DOHH2 (cell line): ENCODE results near the gene AIG1.

ENCODE experiments used
- H3F3A ChIP-seq: fragments of 200-600 bp; sonication (generic), shearing (Covaris generic); 2 replicates; pipeline ENCODE4 v1.6.0; 2016; ENCODE audit warnings: antibody characterized with exemption, mild to moderate bottlenecking; ENCODE audit not compliant: control insufficient read depth, insufficient read depth
- H3K27ac ChIP-seq: fragments of 200-600 bp; sonication (generic); 2 replicates; pipeline ENCODE4 v1.5.1; 2014; ENCODE audit warnings: low read depth, mild to moderate bottlenecking, low read length, moderate library complexity
- H3K27me3 ChIP-seq: fragments of 200-600 bp; sonication (generic); 2 replicates; pipeline ENCODE4 v1.6.1; 2014; ENCODE audit warnings: mild to moderate bottlenecking, low read length, mixed read lengths; ENCODE audit not compliant: control insufficient read depth
- H3K36me3 ChIP-seq: fragments of 200-600 bp; sonication (generic); 2 replicates; pipeline ENCODE4 v1.6.1; 2014; ENCODE audit warnings: mild to moderate bottlenecking, low read length, moderate library complexity, mixed read lengths; ENCODE audit not compliant: control insufficient read depth
- H3K4me1 ChIP-seq: fragments of 200-600 bp; sonication (generic); 2 replicates; pipeline ENCODE4 v1.6.1; 2014; ENCODE audit warnings: mild to moderate bottlenecking, low read length, mixed read lengths; ENCODE audit not compliant: control insufficient read depth
- H3K4me2 ChIP-seq: fragments of 200-600 bp; sonication (generic); 2 replicates; pipeline ENCODE4 v1.6.0; 2014; ENCODE audit warnings: mild to moderate bottlenecking, low read length, moderate library complexity
- H3K4me3 ChIP-seq: fragments of 200-600 bp; sonication (generic); 2 replicates; pipeline ENCODE4 v1.5.1; 2014; ENCODE audit warnings: mild to moderate bottlenecking, low read length, mixed read lengths
- H3K79me2 ChIP-seq: fragments of 200-600 bp; sonication (generic); 2 replicates; pipeline ENCODE4 v1.6.1; 2014; ENCODE audit warnings: mild to moderate bottlenecking, low read length, mixed read lengths; ENCODE audit not compliant: control insufficient read depth
- H3K9me2 ChIP-seq: fragments of 200-600 bp; sonication (generic); replicated peaks from 2 replicates; pipeline ENCODE4 v1.6.1; 2014; ENCODE audit warnings: mild to moderate bottlenecking, low read length, mixed read lengths; ENCODE audit not compliant: control insufficient read depth
- H3K9me3 ChIP-seq: fragments of 200-600 bp; sonication (generic); 2 replicates; pipeline ENCODE4 v1.6.1; 2014; ENCODE audit warnings: antibody characterized with exemption, low read length, mixed read lengths; ENCODE audit not compliant: control insufficient read depth, insufficient read depth
- H4K20me1 ChIP-seq: fragments of 200-600 bp; sonication (generic); 2 replicates; pipeline ENCODE4 v1.6.0; 2014; ENCODE audit warnings: low read depth, mild to moderate bottlenecking, antibody characterized with exemption, low read length, moderate library complexity; ENCODE audit not compliant: control insufficient read depth, insufficient read depth
- EZH2phosphoT487 ChIP-seq: fragments of 200-600 bp; sonication (generic); IDR thresholded peaks from 2 replicates; pipeline ENCODE4 v1.6.1; 2017; ENCODE audit warnings: borderline replicate concordance, mild to moderate bottlenecking, antibody characterized with exemption, low read length, moderate library complexity, mixed read lengths
- TF ChIP-seq, protein P1 (sequence below): fragments of 200-600 bp; sonication (generic); IDR thresholded peaks from one replicate; pipeline ENCODE4 v1.5.1; 2014; ENCODE audit warnings: antibody characterized with exemption, mild to moderate bottlenecking, low read depth, low read length; ENCODE audit not compliant: poor library complexity, severe bottlenecking

Gene AIG1

DNA sequence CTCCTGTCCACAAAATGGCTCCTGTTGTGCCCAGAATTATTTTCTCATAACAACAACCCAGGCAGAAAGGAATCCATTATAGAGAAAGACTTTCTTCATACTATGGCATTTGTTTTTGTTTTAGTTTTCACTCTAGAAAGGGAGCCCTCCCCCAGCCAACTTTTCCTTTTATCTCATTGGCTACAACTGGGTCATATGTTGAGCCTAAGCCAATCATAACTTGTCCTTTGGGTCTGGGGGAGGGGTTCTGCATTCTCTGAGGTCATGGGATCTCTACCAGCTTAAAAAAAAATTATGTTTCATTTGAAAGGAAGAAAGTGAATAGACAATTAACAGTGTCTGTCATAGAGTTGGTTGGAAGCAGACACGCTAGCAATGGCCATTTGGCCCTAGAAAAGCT lies 177.6 kb downstream of the AIG1 start:
- no peaks in the 10 kb centered on the region for H3K4me1 ChIP-seq
- H3F3A ChIP-seq, result no peaks in the 10 kb centered on the region
- no peaks in the 10 kb centered on the region for H3K36me3 ChIP-seq
- H3K4me2 ChIP-seq, result no peak overlapping the region
- no peaks in the 10 kb centered on the region for H3K27me3 ChIP-seq
- H3K4me3 ChIP-seq, result no peak overlapping the region
- TF ChIP-seq EZH2phosphoT487, result no peak
- TF ChIP-seq, protein P1, sequence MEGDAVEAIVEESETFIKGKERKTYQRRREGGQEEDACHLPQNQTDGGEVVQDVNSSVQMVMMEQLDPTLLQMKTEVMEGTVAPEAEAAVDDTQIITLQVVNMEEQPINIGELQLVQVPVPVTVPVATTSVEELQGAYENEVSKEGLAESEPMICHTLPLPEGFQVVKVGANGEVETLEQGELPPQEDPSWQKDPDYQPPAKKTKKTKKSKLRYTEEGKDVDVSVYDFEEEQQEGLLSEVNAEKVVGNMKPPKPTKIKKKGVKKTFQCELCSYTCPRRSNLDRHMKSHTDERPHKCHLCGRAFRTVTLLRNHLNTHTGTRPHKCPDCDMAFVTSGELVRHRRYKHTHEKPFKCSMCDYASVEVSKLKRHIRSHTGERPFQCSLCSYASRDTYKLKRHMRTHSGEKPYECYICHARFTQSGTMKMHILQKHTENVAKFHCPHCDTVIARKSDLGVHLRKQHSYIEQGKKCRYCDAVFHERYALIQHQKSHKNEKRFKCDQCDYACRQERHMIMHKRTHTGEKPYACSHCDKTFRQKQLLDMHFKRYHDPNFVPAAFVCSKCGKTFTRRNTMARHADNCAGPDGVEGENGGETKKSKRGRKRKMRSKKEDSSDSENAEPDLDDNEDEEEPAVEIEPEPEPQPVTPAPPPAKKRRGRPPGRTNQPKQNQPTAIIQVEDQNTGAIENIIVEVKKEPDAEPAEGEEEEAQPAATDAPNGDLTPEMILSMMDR, result no peak
- no peaks in the 10 kb centered on the region for H3K9me2 ChIP-seq
- no peak overlapping the region for H3K27ac ChIP-seq
- no peaks in the 10 kb centered on the region for H4K20me1 ChIP-seq
- H3K9me3 ChIP-seq, result no peaks in the 10 kb centered on the region
- no peaks in the 10 kb centered on the region for H3K79me2 ChIP-seq

DNA sequence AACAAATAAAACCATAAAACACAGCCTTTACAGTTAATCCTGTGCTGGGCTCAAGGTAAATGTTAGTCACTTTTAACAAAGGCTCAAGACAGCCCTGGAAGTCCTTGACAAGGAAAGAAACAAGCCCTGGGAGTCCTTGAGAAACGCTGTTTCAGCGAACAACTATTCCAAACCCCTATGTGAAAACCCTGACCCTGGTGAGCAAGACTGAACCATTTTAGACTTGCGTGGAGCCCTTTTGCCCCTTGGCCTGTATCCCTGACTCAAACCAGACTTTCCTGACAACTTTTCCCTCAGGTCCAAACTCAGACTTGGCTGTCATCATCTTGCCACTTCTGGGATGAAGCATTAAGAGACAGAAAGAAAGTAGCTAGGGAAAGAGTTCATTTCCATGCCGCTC lies 180.4 kb downstream of the AIG1 start:
- no peaks in the 10 kb centered on the region for H3K4me1 ChIP-seq
- no peaks in the 10 kb centered on the region for H3K79me2 ChIP-seq
- no peak overlapping the region for H3K4me2 ChIP-seq
- TF ChIP-seq, protein P1, result no peak
- no peak for TF ChIP-seq EZH2phosphoT487
- H3K27ac ChIP-seq, result no peak overlapping the region
- H3F3A ChIP-seq, result no peaks in the 10 kb centered on the region
- no peaks in the 10 kb centered on the region for H3K27me3 ChIP-seq
- no peak overlapping the region for H3K4me3 ChIP-seq
- H3K9me2 ChIP-seq, result no peaks in the 10 kb centered on the region
- H3K9me3 ChIP-seq, result no peaks in the 10 kb centered on the region
- H4K20me1 ChIP-seq, result no peaks in the 10 kb centered on the region
- no peaks in the 10 kb centered on the region for H3K36me3 ChIP-seq

DNA sequence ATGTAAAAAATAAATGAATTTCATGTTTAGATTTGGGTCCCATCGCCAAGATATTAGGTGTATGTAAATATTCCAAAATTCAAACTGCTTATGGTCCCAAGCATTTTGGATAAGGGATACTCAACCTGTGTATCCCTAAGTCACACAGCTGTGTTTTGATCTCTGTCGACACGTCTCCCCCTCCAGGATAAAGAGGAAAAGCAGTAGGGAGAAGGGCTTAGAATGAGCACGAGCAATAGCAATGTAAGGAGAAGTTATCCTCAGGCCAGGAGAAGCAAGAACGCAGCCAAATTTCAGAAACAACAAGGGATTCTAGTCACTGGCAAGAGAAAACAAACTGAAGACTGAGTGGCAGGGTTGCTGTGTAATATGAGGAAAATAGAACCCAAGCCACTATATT lies 181.2 kb downstream of the AIG1 start:
- Histone ChIP-seq H3K4me3 (no peak overlapping the region), H3K36me3 (no peaks in the 10 kb centered on the region), H4K20me1 (no peaks in the 10 kb centered on the region), H3K27ac (no peak overlapping the region), H3K9me2 (no peaks in the 10 kb centered on the region), H3F3A (no peaks in the 10 kb centered on the region), H3K4me1 (no peaks in the 10 kb centered on the region), H3K9me3 (no peaks in the 10 kb centered on the region), H3K79me2 (no peaks in the 10 kb centered on the region), H3K4me2 (no peak overlapping the region), H3K27me3 (no peaks in the 10 kb centered on the region)
- no peak for TF ChIP-seq EZH2phosphoT487
- TF ChIP-seq, protein P1, result no peak

DNA sequence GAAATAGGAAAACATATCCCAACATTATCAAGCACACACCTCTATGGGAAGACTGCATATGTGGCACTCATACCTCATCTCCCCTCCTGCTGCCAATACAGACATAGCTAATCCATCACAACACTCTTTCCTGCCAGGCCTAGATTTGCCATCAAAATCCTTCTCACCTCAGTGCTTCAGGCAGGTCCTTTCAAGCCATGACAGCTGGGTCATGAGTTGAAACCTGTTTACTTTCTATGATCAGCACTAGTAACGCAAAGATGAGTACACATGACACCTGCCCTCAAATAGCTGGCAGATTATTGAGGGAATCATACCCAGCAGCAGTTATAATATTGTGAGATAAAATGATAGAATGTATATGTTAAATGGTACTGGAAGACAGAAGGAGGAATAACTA lies 183.1 kb downstream of the AIG1 start:
- no peaks in the 10 kb centered on the region for H3K9me2 ChIP-seq
- no peaks in the 10 kb centered on the region for H3F3A ChIP-seq
- no peak overlapping the region for H3K27ac ChIP-seq
- H3K4me2 ChIP-seq, result no peak overlapping the region
- no peak overlapping the region for H3K4me3 ChIP-seq
- no peaks in the 10 kb centered on the region for H3K79me2 ChIP-seq
- H4K20me1 ChIP-seq, result no peaks in the 10 kb centered on the region
- no peaks in the 10 kb centered on the region for H3K27me3 ChIP-seq
- no peaks in the 10 kb centered on the region for H3K36me3 ChIP-seq
- TF ChIP-seq, protein P1, result no peak
- TF ChIP-seq EZH2phosphoT487, result no peak
- no peaks in the 10 kb centered on the region for H3K4me1 ChIP-seq
- H3K9me3 ChIP-seq, result no peaks in the 10 kb centered on the region
